Vagina (tissue), 2 donors: Measurements from ENCODE around the gene CYP26C1. TPM values are rescaled to one million over a fixed set of nuclear protein-coding genes. Genes with fewer than 3 reads are reported as not detected.
"Not testable (repeated sequence)": the region's sequence is repeated elsewhere in the genome, so short reads cannot be mapped to it uniquely, and the experiment has no call there.

Experiments
- DNase-seq, 2 donors: peaks; one replicate each; pipeline ENCODE4 v3.0.0-alpha.2; 2017; ENCODE audit errors: extremely low spot score in 2 of 2
- H3K27ac ChIP-seq: fragments of 200-600 bp; sonication (generic); one replicate; pipeline ENCODE4 v1.5.1; 2019
- H3K27me3 ChIP-seq: fragments of 200-600 bp; sonication (generic); one replicate; pipeline ENCODE4 v1.5.1; 2019
- H3K36me3 ChIP-seq, 2 donors: fragments of 200-600 bp; sonication (generic); one replicate each; pipeline ENCODE4 v1.5.1; 2017 to 2019
- H3K4me1 ChIP-seq: fragments of 200-600 bp; sonication (generic); one replicate; pipeline ENCODE4 v1.5.1; 2019
- H3K4me3 ChIP-seq, 2 donors: fragments of 200-600 bp; sonication (generic); 1 replicate in 1 of 2; 2 replicates in 1 of 2; pipeline ENCODE4 v1.5.1; 2016 to 2019
- H3K9me3 ChIP-seq: fragments of 200-600 bp; sonication (generic); one replicate; pipeline ENCODE4 v1.5.1; 2019
- CTCF ChIP-seq, 3 experiments: fragments of 450-650 bp in 2 of 3; fragments of 200-600 bp in 1 of 3; sonication (generic) in 1 of 3; IDR thresholded peaks; one replicate each; pipeline ENCODE4 v1.5.1; 2017 to 2019; ENCODE audit warnings: antibody characterized with exemption in 3 of 3, mild to moderate bottlenecking in 2 of 3, moderate library complexity in 2 of 3
- POLR2A ChIP-seq, 2 donors: fragments of 450-650 bp; IDR thresholded peaks; one replicate each; pipeline ENCODE4 v1.6.1; 2017; ENCODE audit warnings: antibody characterized with exemption in 2 of 2, mild to moderate bottlenecking in 2 of 2, moderate library complexity in 2 of 2
- POLR2AphosphoS5 ChIP-seq, 2 donors: sonication (generic); formaldehyde crosslinking; IDR thresholded peaks; one replicate each; pipeline ENCODE4 v1.9.0; 2017; ENCODE audit warnings: antibody characterized with exemption in 2 of 2, mild to moderate bottlenecking in 2 of 2, low read depth in 1 of 2; ENCODE audit not compliant: insufficient read depth in 1 of 2
- intact Hi-C: fragments of 100-400 bp; cut with DNase I; formaldehyde crosslinking; loops from one replicate; pipeline ENCODE4 v1.15.1; 2023
- total RNA-seq: library from RNA; depleted of rRNA; stranded (reverse); fragments of >200 nt; gene quantifications from one replicate; pipeline ENCODE4 v1.2.3, GENCODE V29; 2016

Gene CYP26C1
- total RNA-seq, 1 donor from 2014 or later: not detected

DNA sequence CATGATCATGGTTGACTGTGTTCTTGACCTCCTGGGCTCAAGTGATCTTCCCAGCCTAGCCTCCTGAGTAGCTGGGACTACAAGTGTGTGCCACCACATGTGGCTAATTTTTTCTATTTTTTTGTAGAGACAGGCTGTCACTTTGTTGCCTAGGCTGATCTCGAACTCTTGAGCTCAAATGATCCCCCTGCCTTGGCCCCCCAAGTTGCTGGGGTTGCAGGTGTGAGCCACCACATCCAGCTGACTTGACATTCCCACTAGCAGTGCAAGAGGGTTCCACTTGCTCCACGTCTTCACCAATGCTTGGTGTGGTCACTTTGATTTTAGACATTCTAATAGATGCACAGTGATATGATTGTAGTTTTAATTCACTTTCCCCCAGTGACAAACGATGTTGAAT lies 38.2 kb downstream of the CYP26C1 start:
- H3K4me3 ChIP-seq: no peak overlapping the region
- no peaks in the 10 kb centered on the region for H3K36me3 ChIP-seq
- no peaks in the 10 kb centered on the region for H3K27me3 ChIP-seq
- intact Hi-C loops: no loop called here
- DNase-seq: peak in 1 of 2 donors; percentile 13
- no peak overlapping the region for H3K27ac ChIP-seq
- no peaks in the 10 kb centered on the region for H3K9me3 ChIP-seq
- no peaks in the 10 kb centered on the region for H3K4me1 ChIP-seq
- TF ChIP-seq CTCF (IDR thresholded peaks at IDR 0.05) (no peak), POLR2A (IDR thresholded peaks at IDR 0.05) (no peak), POLR2AphosphoS5 (IDR thresholded peaks at IDR 0.05; ENCODE audit: insufficient read depth in 1 of 2, low read depth in 1 of 2) (no peak)

DNA sequence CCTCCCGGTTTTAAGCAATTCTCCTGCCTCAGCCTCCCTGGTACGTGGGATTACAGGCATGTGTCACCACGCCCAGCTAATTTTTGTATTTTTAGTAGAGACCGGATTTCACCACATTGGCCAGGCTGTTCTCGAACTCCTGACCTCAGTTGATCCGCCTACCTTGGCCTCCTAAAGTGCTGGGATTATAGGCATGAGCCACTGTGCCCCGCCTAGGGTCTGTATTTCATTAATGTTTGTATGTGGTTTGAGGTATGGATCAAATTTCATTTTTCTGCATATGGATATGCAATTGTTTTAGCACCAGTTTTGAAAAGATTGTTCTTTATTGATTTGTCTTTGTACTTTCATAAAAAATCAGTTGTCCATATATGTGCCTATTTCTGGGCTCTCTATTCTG lies 39.1 kb downstream of the CYP26C1 start:
- Histone ChIP-seq H3K9me3 (no peaks in the 10 kb centered on the region), H3K4me3 (no peak overlapping the region), H3K36me3 (no peaks in the 10 kb centered on the region), H3K4me1 (no peaks in the 10 kb centered on the region), H3K27me3 (no peaks in the 10 kb centered on the region), H3K27ac (no peak overlapping the region)
- no peak for DNase-seq
- TF ChIP-seq CTCF (IDR thresholded peaks at IDR 0.05): no peak
- TF ChIP-seq POLR2AphosphoS5 (IDR thresholded peaks at IDR 0.05; ENCODE audit: insufficient read depth in 1 of 2, low read depth in 1 of 2): no peak
- no peak for TF ChIP-seq POLR2A (IDR thresholded peaks at IDR 0.05)
- intact Hi-C loops: no loop called here

- H3K36me3 ChIP-seq, H3K27me3 ChIP-seq, DNase-seq, H3K4me1 ChIP-seq, H3K4me3 ChIP-seq, H3K9me3 ChIP-seq, H3K27ac ChIP-seq, intact Hi-C loops: not testable (repeated sequence)
Observed at GRCh38 chr10:93101148-93101547, 40.5 kb downstream of the CYP26C1 start.

GRCh38 chr10:93103953-93104352 lies 43.4 kb downstream of the CYP26C1 start:
- no peak for DNase-seq
- no peak overlapping the region for H3K4me3 ChIP-seq
- no peaks in the 10 kb centered on the region for H3K27me3 ChIP-seq
- intact Hi-C loops: no loop called here
- no peak overlapping the region for H3K27ac ChIP-seq
- no peaks in the 10 kb centered on the region for H3K4me1 ChIP-seq
- TF ChIP-seq POLR2A (IDR thresholded peaks at IDR 0.05) (no peak), POLR2AphosphoS5 (IDR thresholded peaks at IDR 0.05; ENCODE audit: insufficient read depth in 1 of 2, low read depth in 1 of 2) (no peak), CTCF (IDR thresholded peaks at IDR 0.05) (no peak)
- no peaks in the 10 kb centered on the region for H3K36me3 ChIP-seq
- H3K9me3 ChIP-seq: no peaks in the 10 kb centered on the region

GRCh38 chr10:93106631-93107072 lies 46.1 kb downstream of the CYP26C1 start:
- intact Hi-C loops: no loop called here
- no peaks in the 10 kb centered on the region for H3K9me3 ChIP-seq
- H3K4me3 ChIP-seq: no peak overlapping the region
- no peaks in the 10 kb centered on the region for H3K36me3 ChIP-seq
- no peaks in the 10 kb centered on the region for H3K4me1 ChIP-seq
- DNase-seq: peak in 1 of 2 donors; percentile 58
- H3K27ac ChIP-seq: no peak overlapping the region
- TF ChIP-seq POLR2AphosphoS5 (IDR thresholded peaks at IDR 0.05; ENCODE audit: insufficient read depth in 1 of 2, low read depth in 1 of 2): no peak
- no peak for TF ChIP-seq CTCF (IDR thresholded peaks at IDR 0.05)
- TF ChIP-seq POLR2A (IDR thresholded peaks at IDR 0.05): no peak
- H3K27me3 ChIP-seq: no peaks in the 10 kb centered on the region
